CD4-positive, alpha-beta T cell treated with Interleukin-17A for 1 hour (primary cell): ENCODE results near the gene HARS1.
A peak's percentile ranks its signal among the peaks of the same experiment; 100 is the strongest.
"Not testable (repeated sequence)": the region's sequence is repeated elsewhere in the genome, so short reads cannot be mapped to it uniquely, and the experiment has no call there.

ENCODE experiments used
- DNase-seq: peaks from one replicate; pipeline ENCODE4 v3.0.0-alpha.2; 2020

Gene HARS1

GRCh38 chr5:140674629-140675028 lies 16.5 kb downstream of the HARS1 start:
- no peak for DNase-seq

- DNase-seq: no peak
These were observed 17.0 kb downstream of the HARS1 start for GRCh38 chr5:140674211-140674610.

- no peak for DNase-seq
These were observed 17.8 kb downstream of the HARS1 start, which contains the start of gene DND1 for GRCh38 chr5:140673187-140673976. DND1 (minus strand) TSS chr5:140673576; CDS start chr5:140673542, 34 bp downstream.

- no peak for DNase-seq
These were observed 18.5 kb downstream of the HARS1 start for GRCh38 chr5:140672455-140673186.

- DNase-seq: no peak
These were observed 19.6 kb downstream of the HARS1 start for GRCh38 chr5:140671472-140672125.

GRCh38 chr5:140671035-140671434 lies 20.1 kb downstream of the HARS1 start:
- not testable (repeated sequence) for DNase-seq

GRCh38 chr5:140664359-140665119 lies 26.6 kb downstream of the HARS1 start, which contains the start of gene WDR55:
WDR55 (plus strand) TSS chr5:140664904; CDS start chr5:140664913, 9 bp downstream.
- DNase-seq: peak; percentile 95

- no peak for DNase-seq
These were observed 27.2 kb downstream of the HARS1 start for GRCh38 chr5:140664030-140664358.

GRCh38 chr5:140660371-140660770 lies 30.8 kb downstream of the HARS1 start:
- DNase-seq: not testable (repeated sequence)

GRCh38 chr5:140658870-140659269 lies 32.3 kb downstream of the HARS1 start:
- DNase-seq: no peak

- no peak for DNase-seq
These were observed 44.1 kb downstream of the HARS1 start for GRCh38 chr5:140647042-140647419.

- DNase-seq: no peak
These were observed 48.5 kb downstream of the HARS1 start for GRCh38 chr5:140642718-140643117.

GRCh38 chr5:140641716-140642115 lies 49.5 kb downstream of the HARS1 start:
- DNase-seq: no peak

- peak; percentile 97 for DNase-seq
These were observed 51.8 kb downstream of the HARS1 start, which contains the start of gene TMCO6 for GRCh38 chr5:140639148-140639981. TMCO6 (plus strand) TSS chr5:140639451; CDS start chr5:140639528, 77 bp downstream.

GRCh38 chr5:140638898-140639147 lies 52.3 kb downstream of the HARS1 start:
- DNase-seq: not testable (repeated sequence)

GRCh38 chr5:140637371-140638100 lies 53.6 kb downstream of the HARS1 start:
- DNase-seq: no peak

GRCh38 chr5:140635291-140636257 lies 55.6 kb downstream of the HARS1 start:
- DNase-seq: no peak

GRCh38 chr5:140634103-140634502 lies 57.1 kb downstream of the HARS1 start:
- DNase-seq: no peak

- DNase-seq: no peak
These were observed 57.7 kb downstream of the HARS1 start for GRCh38 chr5:140633501-140633900.

GRCh38 chr5:140633021-140633471 lies 58.1 kb downstream of the HARS1 start, which contains the start of gene CD14:
CD14 (minus strand) TSS chr5:140633175; CDS start chr5:140633071, 104 bp downstream.
- DNase-seq: no peak
